ENCODE results near the gene TSR3.

Gene TSR3

DNA sequence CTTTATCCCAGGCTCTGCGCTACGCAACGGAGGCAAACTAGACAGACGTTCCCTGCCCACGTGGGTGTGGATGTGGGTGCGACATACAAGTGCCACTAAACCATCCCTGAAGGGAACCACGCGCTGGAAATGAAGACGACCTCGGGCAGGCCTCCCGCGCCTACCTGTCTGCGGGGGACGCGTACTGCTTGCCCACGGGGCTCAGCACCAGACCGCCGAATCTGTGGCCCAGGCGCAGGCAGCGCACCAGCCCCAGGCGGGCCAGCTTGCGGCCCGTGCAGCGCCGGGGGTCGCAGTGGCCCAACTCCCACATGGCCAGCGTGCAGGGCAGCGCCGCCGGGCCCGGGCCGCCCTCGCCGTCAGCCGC is 480 bp downstream of the TSR3 start:
- no peak for DNase-seq (ENCODE audit: low spot score)
- TF ChIP-seq, protein P1, sequence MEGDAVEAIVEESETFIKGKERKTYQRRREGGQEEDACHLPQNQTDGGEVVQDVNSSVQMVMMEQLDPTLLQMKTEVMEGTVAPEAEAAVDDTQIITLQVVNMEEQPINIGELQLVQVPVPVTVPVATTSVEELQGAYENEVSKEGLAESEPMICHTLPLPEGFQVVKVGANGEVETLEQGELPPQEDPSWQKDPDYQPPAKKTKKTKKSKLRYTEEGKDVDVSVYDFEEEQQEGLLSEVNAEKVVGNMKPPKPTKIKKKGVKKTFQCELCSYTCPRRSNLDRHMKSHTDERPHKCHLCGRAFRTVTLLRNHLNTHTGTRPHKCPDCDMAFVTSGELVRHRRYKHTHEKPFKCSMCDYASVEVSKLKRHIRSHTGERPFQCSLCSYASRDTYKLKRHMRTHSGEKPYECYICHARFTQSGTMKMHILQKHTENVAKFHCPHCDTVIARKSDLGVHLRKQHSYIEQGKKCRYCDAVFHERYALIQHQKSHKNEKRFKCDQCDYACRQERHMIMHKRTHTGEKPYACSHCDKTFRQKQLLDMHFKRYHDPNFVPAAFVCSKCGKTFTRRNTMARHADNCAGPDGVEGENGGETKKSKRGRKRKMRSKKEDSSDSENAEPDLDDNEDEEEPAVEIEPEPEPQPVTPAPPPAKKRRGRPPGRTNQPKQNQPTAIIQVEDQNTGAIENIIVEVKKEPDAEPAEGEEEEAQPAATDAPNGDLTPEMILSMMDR (IDR thresholded peaks at IDR 0.05; ENCODE audit: extremely low read depth, insufficient read depth, missing control alignments): no peak
- in situ Hi-C loops (cut with MboI; ENCODE audit: low pct_unique_long_range_greater_than_20kb, low sequenced_read_pairs, unreplicated experiment): no loop called here

DNA sequence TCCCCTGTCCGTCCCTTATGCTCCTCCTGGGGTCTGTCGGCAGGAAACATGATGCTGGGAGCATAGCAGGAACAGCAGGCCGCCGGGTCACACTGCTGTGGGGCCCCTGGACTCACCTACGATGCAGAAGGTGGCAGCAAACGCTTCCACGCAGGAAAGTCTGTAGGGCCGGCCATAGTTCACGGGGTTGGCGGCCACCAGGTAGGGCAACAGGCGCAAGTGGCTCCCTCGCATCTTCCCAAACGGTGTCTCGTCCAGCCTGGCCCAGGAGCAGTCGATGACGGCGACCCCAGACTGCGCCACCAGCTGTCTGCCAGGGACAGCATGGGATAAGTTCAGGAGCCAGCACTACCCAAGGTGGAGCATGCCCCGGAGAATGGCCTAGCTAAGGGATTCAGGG is 987 bp downstream of the TSR3 start:
- in situ Hi-C loops (cut with MboI; ENCODE audit: low pct_unique_long_range_greater_than_20kb, low sequenced_read_pairs, unreplicated experiment): no loop called here

DNA sequence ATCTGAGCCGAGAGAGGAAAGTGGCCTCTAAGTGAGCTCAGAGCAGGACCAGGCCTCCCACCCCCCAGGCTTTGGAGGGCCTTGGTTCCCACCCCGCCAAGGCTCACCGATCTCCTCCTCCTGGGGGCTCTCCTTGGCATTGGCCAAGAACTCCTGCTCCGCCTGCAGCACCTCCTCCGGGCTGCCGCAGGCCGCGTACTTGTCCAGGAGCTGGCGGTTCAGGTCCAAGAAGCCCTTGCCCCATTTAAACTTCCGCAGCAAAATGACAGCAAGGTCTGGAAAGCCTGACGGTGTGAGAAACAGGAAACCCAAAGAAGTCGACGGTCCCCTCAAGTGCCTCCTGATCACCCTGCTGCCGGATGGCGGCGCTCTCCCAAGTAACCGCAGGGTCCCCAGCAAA is 1.7 kb downstream of the TSR3 start:
- TF ChIP-seq, protein P1 (IDR thresholded peaks at IDR 0.05; ENCODE audit: extremely low read depth, insufficient read depth, missing control alignments): no peak
- no peak for DNase-seq (ENCODE audit: low spot score)
- in situ Hi-C loops (cut with MboI; ENCODE audit: low pct_unique_long_range_greater_than_20kb, low sequenced_read_pairs, unreplicated experiment): no loop called here

More for the DNA sequence above, 987 bp downstream of the TSR3 start:
- no peak for DNase-seq (ENCODE audit: low spot score)
- TF ChIP-seq, protein P1 (IDR thresholded peaks at IDR 0.05; ENCODE audit: extremely low read depth, insufficient read depth, missing control alignments): no peak

DNA sequence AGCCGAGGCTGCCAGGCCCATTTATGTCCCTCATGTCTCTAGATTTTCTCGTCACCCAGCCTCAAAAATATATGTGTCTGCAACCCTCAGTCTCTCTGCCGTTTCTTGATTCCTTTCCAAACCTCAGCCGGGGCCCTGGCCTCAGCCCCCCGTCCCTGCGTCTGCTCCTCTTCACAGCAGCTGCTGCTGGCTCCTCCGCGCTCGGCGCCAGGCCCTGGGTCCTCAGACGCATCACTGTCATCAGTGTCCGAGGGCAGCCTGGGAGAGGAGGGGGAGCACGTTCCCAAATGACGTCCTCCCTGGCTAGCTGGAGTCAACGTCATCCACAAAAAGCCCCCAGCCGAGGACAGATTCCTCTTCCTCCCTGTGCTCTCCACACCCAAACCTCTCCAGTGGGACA is 2.3 kb downstream of the TSR3 start:
- TF ChIP-seq, protein P1 (IDR thresholded peaks at IDR 0.05; ENCODE audit: extremely low read depth, insufficient read depth, missing control alignments): no peak
- no peak for DNase-seq (ENCODE audit: low spot score)
- in situ Hi-C loops (cut with MboI; ENCODE audit: low pct_unique_long_range_greater_than_20kb, low sequenced_read_pairs, unreplicated experiment): no loop called here

DNA sequence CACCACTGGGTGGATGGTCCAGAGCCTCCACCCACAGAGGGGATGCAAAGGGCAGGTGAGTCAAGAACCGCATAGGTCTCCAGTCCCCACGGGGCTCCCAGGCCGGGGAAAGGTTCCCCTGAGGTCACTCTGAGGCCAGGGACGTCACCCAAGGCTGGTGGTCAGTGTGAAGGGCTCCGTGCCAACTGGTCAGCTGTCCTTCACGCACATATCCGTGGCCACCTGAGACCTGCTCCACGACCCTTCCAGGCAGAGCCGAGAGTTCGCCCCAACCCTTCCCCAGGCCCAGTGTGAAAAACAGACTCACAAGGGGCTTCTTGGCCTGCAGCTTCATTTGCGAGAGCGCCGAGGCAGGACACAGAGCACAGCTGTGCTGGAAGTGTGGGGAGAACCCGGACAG is 2.8 kb downstream of the TSR3 start:
- DNase-seq (ENCODE audit: low spot score): no peak
- in situ Hi-C loops (cut with MboI; ENCODE audit: low pct_unique_long_range_greater_than_20kb, low sequenced_read_pairs, unreplicated experiment): no loop called here
- TF ChIP-seq, protein P1 (IDR thresholded peaks at IDR 0.05; ENCODE audit: extremely low read depth, insufficient read depth, missing control alignments): no peak

DNA sequence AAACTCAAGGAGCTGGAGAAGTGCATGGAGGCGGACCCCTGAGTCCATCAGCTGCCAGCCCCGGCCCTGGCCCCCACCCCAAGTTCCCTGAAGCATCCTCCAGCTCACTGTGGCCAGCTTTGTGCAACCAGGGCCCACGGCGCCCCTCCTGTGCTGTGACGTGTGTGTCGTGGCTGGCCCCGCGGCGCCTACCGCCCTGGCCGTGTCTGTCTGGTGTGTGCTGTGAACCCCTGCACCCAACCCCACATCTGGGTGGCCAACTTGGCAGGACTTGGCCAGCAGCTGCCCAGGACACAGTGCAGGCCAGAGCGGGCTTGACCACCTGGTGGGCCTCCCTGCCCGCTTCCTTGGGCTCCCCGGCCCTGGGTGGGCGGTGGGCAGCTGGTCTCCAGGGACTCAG is 3.2 kb downstream of the TSR3 start:
- in situ Hi-C loops (cut with MboI; ENCODE audit: low pct_unique_long_range_greater_than_20kb, low sequenced_read_pairs, unreplicated experiment): no loop called here
- TF ChIP-seq, protein P1 (IDR thresholded peaks at IDR 0.05; ENCODE audit: extremely low read depth, insufficient read depth, missing control alignments): no peak
- no peak for DNase-seq (ENCODE audit: low spot score)

DNA sequence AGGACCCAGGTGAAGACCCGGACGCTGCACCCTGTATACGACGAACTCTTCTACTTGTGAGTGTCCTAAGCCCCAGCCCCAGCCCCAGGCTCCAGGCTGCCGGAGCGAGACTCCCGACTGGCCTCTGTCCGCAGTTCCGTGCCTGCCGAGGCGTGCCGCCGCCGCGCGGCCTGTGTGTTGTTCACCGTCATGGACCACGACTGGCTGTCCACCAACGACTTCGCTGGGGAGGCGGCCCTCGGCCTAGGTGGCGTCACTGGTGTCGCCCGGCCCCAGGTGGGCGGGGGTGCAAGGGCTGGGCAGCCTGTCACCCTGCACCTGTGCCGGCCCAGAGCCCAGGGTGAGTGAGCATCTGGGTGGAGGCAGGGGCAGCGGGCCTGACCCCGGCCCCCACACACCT is 3.7 kb downstream of the TSR3 start:
- DNase-seq (ENCODE audit: low spot score): no peak
- in situ Hi-C loops (cut with MboI; ENCODE audit: low pct_unique_long_range_greater_than_20kb, low sequenced_read_pairs, unreplicated experiment): no loop called here
- TF ChIP-seq, protein P1 (IDR thresholded peaks at IDR 0.05; ENCODE audit: extremely low read depth, insufficient read depth, missing control alignments): no peak
